HL-60 (cell line): ENCODE data around the gene FTO.

ENCODE experiments used
- DNase-seq, 2 experiments: peaks; one replicate each; pipeline ENCODE4 v3.0.0-alpha.2; 2010 to 2020; ENCODE audit warnings: low read depth in 1 of 2, low spot score in 1 of 2
- H3K27ac ChIP-seq: fragments of 250-450 bp; sonication (Bioruptor Pico); replicated peaks from 2 replicates; pipeline ENCODE4 v1.5.1; 2020; ENCODE audit warnings: mild to moderate bottlenecking, moderate library complexity
- H3K27me3 ChIP-seq: fragments of 250-450 bp; sonication (Bioruptor Pico); 2 replicates; pipeline ENCODE4 v1.5.1; 2021; ENCODE audit warnings: mild to moderate bottlenecking, moderate library complexity; ENCODE audit not compliant: insufficient read depth, poor library complexity, severe bottlenecking
- H3K4me3 ChIP-seq: replicated peaks from 2 replicates; pipeline ENCODE4 v1.5.1; 2011; ENCODE audit warnings: mild to moderate bottlenecking, control low read depth, low read length; ENCODE audit not compliant: insufficient read depth
- GABPA ChIP-seq: IDR thresholded peaks from 2 replicates; pipeline ENCODE4 v1.6.1; 2012; ENCODE audit warnings: low read depth
- POLR2AphosphoS5 ChIP-seq: IDR thresholded peaks from 2 replicates; pipeline ENCODE4 v1.6.1; 2012; ENCODE audit warnings: low read depth
- SPI1 ChIP-seq: IDR thresholded peaks from 2 replicates; pipeline ENCODE4 v1.6.1; 2012; ENCODE audit warnings: low read depth, mild to moderate bottlenecking, borderline replicate concordance
- TF ChIP-seq, protein P1 (sequence below): IDR thresholded peaks from 2 replicates; pipeline ENCODE4 v1.6.1; 2012; ENCODE audit warnings: low read depth; ENCODE audit not compliant: insufficient replicate concordance
- TF ChIP-seq, protein P2 (sequence below): IDR thresholded peaks from one replicate; pipeline ENCODE4 v1.5.1; 2011; ENCODE audit warnings: low read length, control low read depth, inconsistent platforms; ENCODE audit not compliant: insufficient read depth

The FTO gene

DNA sequence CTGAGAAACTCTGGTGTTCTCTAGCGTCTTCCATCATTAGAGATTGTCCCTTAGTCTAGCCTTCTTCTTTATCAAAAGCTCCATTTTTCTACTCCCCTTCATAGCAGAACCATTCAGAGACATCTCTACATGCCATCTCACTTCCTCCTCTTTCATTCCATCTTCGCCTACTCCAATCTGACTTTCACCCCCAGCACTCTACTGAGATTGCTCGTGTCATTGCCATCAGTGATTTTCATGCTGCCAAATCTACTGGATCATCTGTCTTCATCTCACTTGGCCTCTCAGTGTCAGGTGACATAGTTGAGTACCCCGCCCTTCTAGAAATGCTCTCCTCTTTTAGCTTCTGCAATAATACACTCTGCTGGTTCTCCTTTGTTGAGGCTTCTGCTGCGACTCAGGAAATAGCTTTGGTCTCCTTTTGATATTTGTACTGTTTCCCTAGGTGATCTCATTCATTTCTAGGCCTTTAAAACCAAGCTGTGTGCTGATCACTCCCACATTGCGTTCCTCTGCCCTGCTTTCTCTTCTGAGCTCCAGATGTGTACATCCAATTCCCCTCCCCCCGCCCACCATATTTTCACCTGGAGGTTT lies 119.1 kb downstream of the FTO start:
- DNase-seq = no peak
- Histone ChIP-seq H3K27ac (no peak overlapping the region), H3K4me3 (no peak overlapping the region), H3K27me3 (no peaks in the 10 kb centered on the region)
- TF ChIP-seq GABPA (no peak), SPI1 (no peak), POLR2AphosphoS5 (no peak)
- TF ChIP-seq, protein P1, sequence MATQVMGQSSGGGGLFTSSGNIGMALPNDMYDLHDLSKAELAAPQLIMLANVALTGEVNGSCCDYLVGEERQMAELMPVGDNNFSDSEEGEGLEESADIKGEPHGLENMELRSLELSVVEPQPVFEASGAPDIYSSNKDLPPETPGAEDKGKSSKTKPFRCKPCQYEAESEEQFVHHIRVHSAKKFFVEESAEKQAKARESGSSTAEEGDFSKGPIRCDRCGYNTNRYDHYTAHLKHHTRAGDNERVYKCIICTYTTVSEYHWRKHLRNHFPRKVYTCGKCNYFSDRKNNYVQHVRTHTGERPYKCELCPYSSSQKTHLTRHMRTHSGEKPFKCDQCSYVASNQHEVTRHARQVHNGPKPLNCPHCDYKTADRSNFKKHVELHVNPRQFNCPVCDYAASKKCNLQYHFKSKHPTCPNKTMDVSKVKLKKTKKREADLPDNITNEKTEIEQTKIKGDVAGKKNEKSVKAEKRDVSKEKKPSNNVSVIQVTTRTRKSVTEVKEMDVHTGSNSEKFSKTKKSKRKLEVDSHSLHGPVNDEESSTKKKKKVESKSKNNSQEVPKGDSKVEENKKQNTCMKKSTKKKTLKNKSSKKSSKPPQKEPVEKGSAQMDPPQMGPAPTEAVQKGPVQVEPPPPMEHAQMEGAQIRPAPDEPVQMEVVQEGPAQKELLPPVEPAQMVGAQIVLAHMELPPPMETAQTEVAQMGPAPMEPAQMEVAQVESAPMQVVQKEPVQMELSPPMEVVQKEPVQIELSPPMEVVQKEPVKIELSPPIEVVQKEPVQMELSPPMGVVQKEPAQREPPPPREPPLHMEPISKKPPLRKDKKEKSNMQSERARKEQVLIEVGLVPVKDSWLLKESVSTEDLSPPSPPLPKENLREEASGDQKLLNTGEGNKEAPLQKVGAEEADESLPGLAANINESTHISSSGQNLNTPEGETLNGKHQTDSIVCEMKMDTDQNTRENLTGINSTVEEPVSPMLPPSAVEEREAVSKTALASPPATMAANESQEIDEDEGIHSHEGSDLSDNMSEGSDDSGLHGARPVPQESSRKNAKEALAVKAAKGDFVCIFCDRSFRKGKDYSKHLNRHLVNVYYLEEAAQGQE = no peak
- TF ChIP-seq, protein P2, sequence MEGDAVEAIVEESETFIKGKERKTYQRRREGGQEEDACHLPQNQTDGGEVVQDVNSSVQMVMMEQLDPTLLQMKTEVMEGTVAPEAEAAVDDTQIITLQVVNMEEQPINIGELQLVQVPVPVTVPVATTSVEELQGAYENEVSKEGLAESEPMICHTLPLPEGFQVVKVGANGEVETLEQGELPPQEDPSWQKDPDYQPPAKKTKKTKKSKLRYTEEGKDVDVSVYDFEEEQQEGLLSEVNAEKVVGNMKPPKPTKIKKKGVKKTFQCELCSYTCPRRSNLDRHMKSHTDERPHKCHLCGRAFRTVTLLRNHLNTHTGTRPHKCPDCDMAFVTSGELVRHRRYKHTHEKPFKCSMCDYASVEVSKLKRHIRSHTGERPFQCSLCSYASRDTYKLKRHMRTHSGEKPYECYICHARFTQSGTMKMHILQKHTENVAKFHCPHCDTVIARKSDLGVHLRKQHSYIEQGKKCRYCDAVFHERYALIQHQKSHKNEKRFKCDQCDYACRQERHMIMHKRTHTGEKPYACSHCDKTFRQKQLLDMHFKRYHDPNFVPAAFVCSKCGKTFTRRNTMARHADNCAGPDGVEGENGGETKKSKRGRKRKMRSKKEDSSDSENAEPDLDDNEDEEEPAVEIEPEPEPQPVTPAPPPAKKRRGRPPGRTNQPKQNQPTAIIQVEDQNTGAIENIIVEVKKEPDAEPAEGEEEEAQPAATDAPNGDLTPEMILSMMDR = no peak

DNA sequence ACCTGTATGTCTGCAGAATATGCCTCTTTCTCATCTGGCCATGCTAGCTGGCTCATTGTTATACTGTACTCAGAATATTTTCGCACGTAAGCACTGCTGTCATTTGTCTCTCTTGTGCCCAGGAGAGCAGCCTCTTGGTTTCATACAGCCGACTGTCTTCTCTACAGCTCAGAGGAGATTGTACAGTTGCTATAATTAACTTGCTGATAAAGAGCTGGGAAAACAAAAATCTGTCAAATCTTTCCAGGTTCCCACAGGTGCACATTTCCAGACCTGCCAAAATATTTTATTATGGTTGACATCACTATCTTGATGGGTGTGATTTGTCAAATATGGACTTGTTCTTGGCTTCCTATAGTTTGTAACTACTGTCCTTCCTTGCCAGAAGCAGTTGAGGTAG lies 122.7 kb downstream of the FTO start:
- H3K27me3 ChIP-seq = no peaks in the 10 kb centered on the region
- no peak for TF ChIP-seq POLR2AphosphoS5
- TF ChIP-seq, protein P1 = no peak
- TF ChIP-seq, protein P2 = no peak
- TF ChIP-seq GABPA = no peak
- no peak for TF ChIP-seq SPI1
- H3K27ac ChIP-seq = no peak overlapping the region
- H3K4me3 ChIP-seq = no peak overlapping the region
- no peak for DNase-seq

DNA sequence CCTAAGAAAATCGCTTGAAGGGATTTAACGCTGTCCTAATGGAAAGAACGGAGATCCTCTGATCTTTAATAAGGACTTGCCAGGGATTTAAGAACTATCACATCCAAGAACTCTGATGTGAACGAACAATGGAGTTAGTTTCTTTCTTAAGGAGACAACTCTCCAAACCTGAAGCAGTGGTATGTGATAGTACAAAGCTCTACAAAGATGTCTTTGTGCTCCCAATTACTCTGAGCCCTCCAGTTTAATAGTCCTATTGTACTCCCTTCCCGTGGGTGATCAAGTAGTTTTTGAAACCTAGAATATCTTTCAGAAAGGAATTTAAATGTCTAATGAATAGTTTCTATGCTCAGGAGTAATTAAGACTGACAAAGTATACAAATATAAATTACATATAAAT lies 123.8 kb downstream of the FTO start:
- TF ChIP-seq SPI1 (no peak), POLR2AphosphoS5 (no peak), GABPA (no peak)
- TF ChIP-seq, protein P1 = no peak
- TF ChIP-seq, protein P2 = no peak
- no peaks in the 10 kb centered on the region for H3K27me3 ChIP-seq
- no peak for DNase-seq
- no peak overlapping the region for H3K4me3 ChIP-seq
- H3K27ac ChIP-seq = no peak overlapping the region
